Measurements from ENCODE around the gene SNIP1.

GRCh38 chr1:37570528-37571334, 16.6 kb upstream of the SNIP1 start:
- no peak for TF ChIP-seq CTCF (IDR thresholded peaks at IDR 0.05)
- TF ChIP-seq EP300 (IDR thresholded peaks at IDR 0.05) = no peak
- no peak for TF ChIP-seq POLR2AphosphoS5 (IDR thresholded peaks at IDR 0.05)
- TF ChIP-seq POLR2A (IDR thresholded peaks at IDR 0.05) = no peak
